ENCODE measurements around the gene RAI1. TPM values are rescaled to one million over a fixed set of nuclear protein-coding genes. Genes with fewer than 3 reads are reported as not detected.
A peak's percentile ranks its signal among the peaks of the same experiment; 100 is the strongest.

Gene RAI1
- total RNA-seq, 2 experiments from 2014 or later: 9.2 to 12.0 TPM

DNA sequence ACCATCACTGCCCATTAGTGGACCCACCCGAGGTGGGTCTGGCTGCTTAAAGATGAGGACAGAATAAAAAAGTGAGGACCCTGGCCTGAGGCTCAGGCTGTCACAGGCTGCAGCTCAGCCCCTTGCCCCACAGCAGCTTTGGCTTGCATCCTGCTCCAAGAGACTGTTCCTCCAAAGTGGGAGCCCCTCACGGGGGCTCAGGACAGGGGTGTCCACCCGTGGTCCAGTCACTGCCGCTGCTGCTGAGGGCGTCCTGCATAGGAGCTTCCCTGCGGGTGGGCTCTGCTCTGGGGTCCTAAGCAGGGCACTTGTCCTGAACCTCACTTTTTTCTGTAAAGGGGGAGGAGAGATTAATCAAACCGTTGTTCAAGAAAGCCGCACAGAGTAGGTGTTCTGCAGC, 107.7 kb downstream of the RAI1 start:
- Mint-ChIP-seq H3K9me3 (no peaks in the 10 kb centered on the region), H3K27me3 (ENCODE audit: low read depth) (no peaks in the 10 kb centered on the region), H3K27ac (no peak overlapping the region), H3K36me3 (ENCODE audit: low read depth) (peaks cover 4% of the 10 kb centered on the region), H3K4me3 (no peak overlapping the region), H3K4me1 (ENCODE audit: low read depth) (peaks cover 32% of the 10 kb centered on the region)
- CTCF ChIA-PET: interaction anchor here (0.7 to 1.0 kb wide), 2 partner anchors 24 to 258 kb away, joined by 3 to 4 read pairs; no protein-coding TSS in a partner anchor
- no peak for DNase-seq
- intact Hi-C loops (cut with micrococcal nuclease): no loop called here

DNA sequence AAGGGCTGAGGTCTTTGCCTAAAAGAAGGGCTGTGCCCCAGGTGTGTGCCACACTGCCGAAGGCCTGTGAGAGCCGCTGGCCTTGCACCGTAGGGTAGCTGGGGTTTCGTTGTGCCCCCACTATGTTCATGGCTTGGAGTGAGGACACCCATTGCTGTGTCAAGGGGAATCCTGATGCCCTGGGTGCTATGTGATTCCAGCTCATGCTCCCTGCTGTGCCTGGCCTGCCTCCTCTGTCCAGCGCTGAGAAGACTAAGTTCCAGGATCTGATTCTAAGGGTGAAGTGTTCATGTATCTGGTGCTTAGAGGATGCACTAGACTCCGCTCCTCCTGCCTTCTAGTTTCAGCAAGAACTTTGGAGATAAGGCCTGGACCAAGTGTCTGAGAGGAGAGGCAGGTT, 108.2 kb downstream of the RAI1 start:
- no peaks in the 10 kb centered on the region for H3K9me3 Mint-ChIP-seq
- H3K27ac Mint-ChIP-seq: no peak overlapping the region
- H3K36me3 Mint-ChIP-seq (ENCODE audit: low read depth): peaks cover 6% of the 10 kb centered on the region
- intact Hi-C loops (cut with micrococcal nuclease): no loop called here
- no peaks in the 10 kb centered on the region for H3K27me3 Mint-ChIP-seq (ENCODE audit: low read depth)
- H3K4me3 Mint-ChIP-seq: no peak overlapping the region
- CTCF ChIA-PET: interaction anchor here (1.0 kb wide), 1 partner anchor 23 kb away, joined by 3 read pairs; no protein-coding TSS in a partner anchor
- DNase-seq: no peak
- H3K4me1 Mint-ChIP-seq (ENCODE audit: low read depth): peaks cover 30% of the 10 kb centered on the region

DNA sequence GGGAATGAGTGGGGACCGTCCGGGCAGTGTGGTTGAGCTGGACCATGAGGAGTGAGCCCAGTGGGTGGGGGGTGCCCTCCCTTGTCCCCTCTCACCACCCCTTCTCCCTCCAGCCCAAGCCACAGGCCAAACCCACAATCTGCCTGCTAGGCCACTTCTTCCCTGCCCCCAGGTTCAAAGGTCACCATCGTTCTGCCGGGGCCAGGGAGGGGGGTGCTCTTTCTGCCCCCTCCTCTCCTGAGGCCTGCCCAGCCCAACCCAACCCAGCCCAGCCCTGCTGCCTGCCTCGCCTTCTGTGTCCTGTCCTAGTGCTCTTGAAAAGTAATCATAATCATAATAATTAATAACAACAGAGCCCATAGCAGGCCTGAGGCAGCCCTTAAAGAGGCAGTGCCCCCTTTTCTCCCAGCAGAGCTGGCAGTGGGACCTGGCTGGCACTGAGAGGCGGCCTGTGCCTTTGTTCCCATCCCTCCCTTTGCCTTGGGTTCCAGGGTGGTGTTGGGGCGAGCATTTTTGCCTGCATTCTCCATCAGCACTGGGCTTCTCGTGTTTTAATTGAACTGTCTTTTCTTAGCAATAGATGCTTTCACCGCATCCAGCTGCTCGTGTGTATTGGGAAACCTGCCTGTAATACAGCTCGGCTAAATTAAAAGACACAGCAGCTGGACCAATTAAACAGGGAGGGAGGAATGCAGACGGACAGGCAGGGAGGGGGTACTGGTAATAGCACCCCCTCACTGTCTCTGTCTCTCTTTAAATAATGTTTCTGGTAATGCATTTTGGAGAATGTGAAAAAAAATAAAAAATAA, 108.8 kb downstream of the RAI1 start:
- Mint-ChIP-seq H3K27me3 (ENCODE audit: low read depth) (no peaks in the 10 kb centered on the region), H3K27ac (no peak overlapping the region), H3K4me1 (ENCODE audit: low read depth) (peaks cover 23% of the 10 kb centered on the region), H3K36me3 (ENCODE audit: low read depth) (peaks cover 6% of the 10 kb centered on the region), H3K4me3 (no peak overlapping the region), H3K9me3 (no peaks in the 10 kb centered on the region)
- CTCF ChIA-PET: no interaction called here
- no peak for DNase-seq
- intact Hi-C loops (cut with micrococcal nuclease): no loop called here

DNA sequence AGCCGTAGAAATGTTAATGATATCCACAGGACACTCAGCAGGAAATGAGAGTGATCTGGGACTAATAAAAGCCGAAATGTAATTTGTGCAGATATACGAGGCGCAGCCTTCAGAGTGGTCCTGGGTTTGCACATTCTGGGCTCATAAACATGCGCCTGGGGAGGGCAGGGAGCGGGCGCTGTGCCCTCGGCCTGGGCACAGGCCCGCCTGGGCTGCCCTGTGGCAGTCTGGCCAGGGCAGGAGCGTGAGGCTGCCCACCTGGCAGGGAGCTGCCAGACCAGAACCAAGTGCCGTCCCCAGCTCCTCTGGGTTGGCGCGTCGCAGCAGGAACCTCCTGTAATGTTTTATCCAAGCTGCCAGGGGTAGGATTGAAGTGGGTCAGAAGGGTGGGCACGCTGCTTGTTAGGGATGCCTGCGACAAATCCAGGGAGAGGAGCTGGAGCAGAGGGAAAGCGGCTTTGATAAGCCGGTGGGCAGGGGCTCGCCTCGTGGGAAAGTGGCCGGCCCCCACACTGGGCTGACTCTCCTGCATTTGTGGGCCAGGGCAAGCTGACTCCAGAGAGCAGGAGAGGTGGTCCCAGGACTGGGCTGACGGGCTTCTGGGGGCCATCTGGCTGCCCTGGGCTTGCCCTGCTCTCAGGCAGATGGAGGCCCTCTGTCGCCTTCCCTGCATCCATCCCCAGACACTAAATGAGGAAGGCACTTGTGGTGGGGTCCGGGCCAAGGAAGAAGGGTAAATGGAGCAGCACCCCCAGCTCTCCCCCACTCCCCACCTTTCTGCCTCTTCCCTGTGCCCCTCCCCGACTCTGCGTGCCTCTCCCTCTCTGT, 109.6 kb downstream of the RAI1 start:
- CTCF ChIA-PET: no interaction called here
- no peak overlapping the region for H3K27ac Mint-ChIP-seq
- no peaks in the 10 kb centered on the region for H3K9me3 Mint-ChIP-seq
- no peaks in the 10 kb centered on the region for H3K27me3 Mint-ChIP-seq (ENCODE audit: low read depth)
- no peak overlapping the region for H3K4me3 Mint-ChIP-seq
- intact Hi-C loops (cut with micrococcal nuclease): no loop called here
- peaks cover 20% of the 10 kb centered on the region for H3K4me1 Mint-ChIP-seq (ENCODE audit: low read depth)
- DNase-seq: no peak
- peaks cover 6% of the 10 kb centered on the region for H3K36me3 Mint-ChIP-seq (ENCODE audit: low read depth)

DNA sequence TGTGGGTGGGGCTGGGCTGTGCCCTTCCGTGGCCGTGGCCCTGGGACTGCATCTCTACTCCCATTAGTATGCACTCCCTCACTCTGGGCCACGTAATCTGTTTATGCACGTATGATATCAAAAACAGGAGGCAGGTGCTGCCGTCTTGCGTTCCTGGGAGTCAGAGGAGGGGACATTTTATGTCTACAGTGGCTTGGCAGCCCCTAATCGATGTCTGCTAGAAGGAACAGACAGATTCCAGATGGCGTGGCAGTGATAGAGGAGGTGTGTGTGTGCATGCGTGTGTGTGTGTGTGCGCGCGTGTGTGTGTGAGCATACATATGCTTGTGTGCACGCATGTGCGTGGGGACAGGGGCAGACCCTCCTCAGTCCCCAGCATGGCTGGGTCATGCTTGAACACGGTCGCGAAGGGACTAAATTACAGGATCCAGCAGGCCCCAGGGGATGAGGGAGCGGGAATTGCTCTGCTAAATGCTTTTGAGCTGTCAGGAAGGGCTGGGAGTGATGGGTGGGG, 110.8 kb downstream of the RAI1 start:
- H3K27ac Mint-ChIP-seq: no peak overlapping the region
- H3K4me1 Mint-ChIP-seq (ENCODE audit: low read depth): peaks cover 20% of the 10 kb centered on the region
- H3K27me3 Mint-ChIP-seq (ENCODE audit: low read depth): no peaks in the 10 kb centered on the region
- intact Hi-C loops (cut with micrococcal nuclease): loop anchor here (1.0 to 2.0 kb wide), 5 partner anchors 9 to 111 kb away; partner anchors contain the start of gene RAI1
- CTCF ChIA-PET: no interaction called here
- peaks cover 6% of the 10 kb centered on the region for H3K36me3 Mint-ChIP-seq (ENCODE audit: low read depth)
- no peaks in the 10 kb centered on the region for H3K9me3 Mint-ChIP-seq
- no peak for DNase-seq
- H3K4me3 Mint-ChIP-seq: no peak overlapping the region

DNA sequence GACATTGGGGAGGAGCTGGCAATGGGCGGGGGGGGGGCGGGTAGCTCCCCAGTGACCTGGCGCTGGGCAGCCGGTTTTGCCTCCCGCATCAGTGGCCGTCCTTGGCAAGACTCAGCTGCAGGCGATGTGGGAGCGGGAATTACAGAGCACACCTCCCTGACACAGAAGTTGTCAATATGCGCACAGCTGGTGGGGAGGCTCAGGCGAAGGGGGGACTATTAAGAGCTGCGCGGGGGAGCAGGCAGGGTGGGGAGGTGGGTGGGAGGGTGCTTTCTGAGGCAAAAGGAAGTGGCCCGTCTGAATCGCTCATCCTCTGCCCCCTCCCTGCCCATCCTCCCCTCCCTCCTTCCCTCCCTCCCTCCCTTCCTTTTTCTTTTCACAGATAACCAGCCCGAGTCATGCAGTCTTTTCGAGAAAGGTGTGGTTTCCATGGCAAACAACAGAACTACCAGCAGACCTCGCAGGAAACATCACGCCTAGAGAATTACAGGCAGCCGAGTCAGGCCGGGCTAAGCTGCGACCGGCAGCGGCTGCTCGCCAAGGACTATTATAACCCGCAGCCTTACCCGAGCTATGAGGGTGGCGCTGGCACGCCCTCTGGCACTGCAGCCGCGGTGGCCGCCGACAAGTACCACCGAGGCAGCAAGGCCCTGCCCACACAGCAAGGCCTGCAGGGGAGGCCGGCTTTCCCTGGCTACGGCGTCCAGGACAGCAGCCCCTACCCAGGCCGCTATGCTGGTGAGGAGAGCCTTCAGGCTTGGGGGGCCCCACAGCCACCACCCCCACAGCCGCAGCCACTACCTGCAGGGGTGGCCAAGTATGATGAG, 111.5 kb downstream of the RAI1 start:
- Mint-ChIP-seq H3K36me3 (ENCODE audit: low read depth) (peaks cover 7% of the 10 kb centered on the region), H3K27me3 (ENCODE audit: low read depth) (no peaks in the 10 kb centered on the region), H3K27ac (peak overlapping the region; percentile 37), H3K4me1 (ENCODE audit: low read depth) (peaks cover 20% of the 10 kb centered on the region), H3K4me3 (no peak overlapping the region), H3K9me3 (no peaks in the 10 kb centered on the region)
- peak; percentile 82 for DNase-seq
- CTCF ChIA-PET: no interaction called here
- intact Hi-C loops (cut with micrococcal nuclease): loop anchor here (1.0 to 2.0 kb wide), 5 partner anchors 9 to 111 kb away; partner anchors contain the start of gene RAI1

DNA sequence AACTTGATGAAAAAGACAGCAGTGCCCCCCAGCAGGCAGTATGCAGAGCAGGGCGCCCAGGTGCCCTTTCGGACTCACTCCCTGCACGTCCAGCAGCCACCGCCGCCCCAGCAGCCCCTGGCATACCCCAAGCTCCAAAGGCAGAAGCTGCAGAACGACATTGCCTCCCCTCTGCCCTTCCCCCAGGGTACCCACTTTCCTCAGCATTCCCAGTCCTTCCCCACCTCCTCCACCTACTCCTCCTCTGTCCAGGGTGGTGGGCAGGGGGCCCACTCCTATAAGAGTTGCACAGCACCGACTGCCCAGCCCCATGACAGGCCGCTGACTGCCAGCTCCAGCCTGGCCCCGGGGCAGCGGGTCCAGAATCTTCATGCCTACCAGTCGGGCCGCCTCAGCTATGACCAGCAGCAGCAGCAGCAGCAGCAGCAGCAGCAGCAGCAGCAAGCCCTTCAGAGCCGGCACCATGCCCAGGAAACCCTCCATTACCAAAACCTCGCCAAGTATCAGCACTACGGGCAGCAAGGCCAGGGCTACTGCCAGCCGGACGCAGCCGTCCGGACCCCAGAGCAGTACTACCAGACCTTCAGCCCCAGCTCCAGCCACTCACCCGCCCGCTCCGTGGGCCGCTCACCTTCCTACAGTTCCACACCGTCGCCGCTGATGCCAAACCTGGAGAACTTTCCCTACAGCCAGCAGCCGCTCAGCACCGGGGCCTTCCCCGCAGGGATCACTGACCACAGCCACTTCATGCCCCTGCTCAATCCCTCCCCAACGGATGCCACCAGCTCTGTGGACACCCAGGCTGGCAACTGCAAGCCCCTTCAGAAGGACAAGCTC, 112.3 kb downstream of the RAI1 start:
- Mint-ChIP-seq H3K36me3 (ENCODE audit: low read depth) (peaks cover 8% of the 10 kb centered on the region), H3K27ac (no peak overlapping the region), H3K4me1 (ENCODE audit: low read depth) (peaks cover 20% of the 10 kb centered on the region), H3K27me3 (ENCODE audit: low read depth) (no peaks in the 10 kb centered on the region), H3K4me3 (no peak overlapping the region), H3K9me3 (no peaks in the 10 kb centered on the region)
- DNase-seq: no peak
- intact Hi-C loops (cut with micrococcal nuclease): loop anchor here (2.0 kb wide), 3 partner anchors 41 to 65 kb away; no protein-coding TSS in a partner anchor
- CTCF ChIA-PET: interaction anchor here (0.6 to 1.0 kb wide), 4 partner anchors 19 to 126 kb away, joined by 3 to 6 read pairs (median 3); no protein-coding TSS in a partner anchor

DNA sequence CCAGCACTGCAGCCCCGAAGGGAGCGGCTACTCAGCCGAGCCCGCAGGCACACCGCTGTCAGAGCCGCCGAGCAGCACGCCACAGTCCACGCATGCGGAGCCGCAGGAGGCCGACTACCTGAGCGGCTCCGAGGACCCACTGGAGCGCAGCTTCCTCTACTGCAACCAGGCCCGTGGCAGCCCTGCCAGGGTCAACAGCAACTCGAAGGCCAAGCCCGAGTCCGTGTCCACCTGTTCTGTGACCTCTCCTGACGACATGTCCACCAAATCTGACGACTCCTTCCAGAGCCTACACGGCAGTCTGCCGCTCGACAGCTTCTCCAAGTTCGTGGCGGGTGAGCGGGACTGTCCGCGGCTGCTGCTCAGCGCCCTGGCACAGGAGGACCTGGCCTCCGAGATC, 113.1 kb downstream of the RAI1 start:
- peaks cover 8% of the 10 kb centered on the region for H3K36me3 Mint-ChIP-seq (ENCODE audit: low read depth)
- H3K27ac Mint-ChIP-seq: no peak overlapping the region
- DNase-seq: no peak
- CTCF ChIA-PET: interaction anchor here (0.8 to 1.0 kb wide), 2 partner anchors 18 to 125 kb away, joined by 3 to 6 read pairs; no protein-coding TSS in a partner anchor
- no peaks in the 10 kb centered on the region for H3K27me3 Mint-ChIP-seq (ENCODE audit: low read depth)
- no peak overlapping the region for H3K4me3 Mint-ChIP-seq
- no peaks in the 10 kb centered on the region for H3K9me3 Mint-ChIP-seq
- intact Hi-C loops (cut with micrococcal nuclease): no loop called here
- H3K4me1 Mint-ChIP-seq (ENCODE audit: low read depth): peaks cover 20% of the 10 kb centered on the region

DNA sequence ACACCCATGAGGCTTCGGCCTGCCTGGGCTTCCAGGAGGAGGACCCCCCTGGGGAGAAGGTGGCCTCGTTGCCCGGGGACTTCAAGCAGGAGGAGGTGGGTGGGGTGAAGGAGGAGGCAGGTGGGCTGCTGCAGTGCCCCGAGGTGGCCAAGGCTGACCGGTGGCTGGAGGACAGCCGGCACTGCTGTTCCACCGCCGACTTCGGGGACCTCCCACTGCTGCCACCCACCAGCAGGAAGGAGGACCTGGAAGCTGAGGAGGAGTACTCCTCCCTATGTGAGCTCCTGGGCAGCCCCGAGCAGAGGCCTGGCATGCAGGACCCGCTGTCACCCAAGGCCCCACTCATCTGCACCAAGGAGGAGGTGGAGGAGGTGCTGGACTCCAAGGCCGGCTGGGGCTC, 114.0 kb downstream of the RAI1 start:
- H3K9me3 Mint-ChIP-seq: no peaks in the 10 kb centered on the region

DNA sequence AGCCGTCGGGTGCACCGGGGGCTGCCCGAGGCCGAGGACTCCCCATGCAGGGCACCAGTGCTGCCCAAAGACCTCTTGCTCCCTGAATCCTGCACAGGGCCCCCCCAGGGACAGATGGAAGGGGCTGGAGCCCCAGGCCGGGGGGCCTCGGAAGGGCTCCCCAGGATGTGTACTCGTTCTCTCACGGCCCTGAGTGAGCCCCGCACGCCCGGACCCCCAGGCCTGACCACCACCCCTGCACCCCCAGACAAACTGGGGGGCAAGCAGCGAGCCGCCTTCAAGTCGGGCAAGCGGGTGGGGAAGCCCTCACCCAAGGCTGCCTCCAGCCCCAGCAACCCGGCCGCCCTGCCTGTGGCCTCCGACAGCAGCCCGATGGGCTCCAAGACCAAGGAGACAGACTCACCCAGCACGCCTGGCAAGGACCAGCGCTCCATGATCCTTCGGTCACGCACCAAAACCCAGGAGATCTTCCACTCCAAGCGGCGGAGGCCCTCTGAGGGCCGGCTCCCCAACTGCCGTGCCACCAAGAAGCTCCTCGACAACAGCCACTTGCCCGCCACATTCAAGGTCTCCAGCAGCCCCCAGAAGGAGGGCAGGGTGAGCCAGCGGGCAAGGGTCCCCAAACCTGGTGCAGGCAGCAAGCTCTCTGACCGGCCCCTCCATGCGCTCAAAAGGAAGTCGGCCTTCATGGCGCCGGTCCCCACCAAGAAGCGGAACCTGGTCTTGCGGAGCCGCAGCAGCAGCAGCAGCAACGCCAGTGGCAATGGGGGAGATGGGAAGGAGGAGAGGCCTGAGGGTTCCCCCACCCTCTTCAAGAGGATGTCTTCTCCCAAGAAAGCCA, 114.9 kb downstream of the RAI1 start:
- DNase-seq: no peak
- Mint-ChIP-seq H3K4me3 (no peak overlapping the region), H3K27ac (no peak overlapping the region), H3K27me3 (ENCODE audit: low read depth) (no peaks in the 10 kb centered on the region), H3K4me1 (ENCODE audit: low read depth) (peaks cover 20% of the 10 kb centered on the region), H3K36me3 (ENCODE audit: low read depth) (peaks cover 8% of the 10 kb centered on the region), H3K9me3 (no peaks in the 10 kb centered on the region)
- intact Hi-C loops (cut with micrococcal nuclease): no loop called here
- CTCF ChIA-PET: no interaction called here

More for the DNA sequence above, 114.0 kb downstream of the RAI1 start:
- no peak overlapping the region for H3K27ac Mint-ChIP-seq
- peaks cover 8% of the 10 kb centered on the region for H3K36me3 Mint-ChIP-seq (ENCODE audit: low read depth)
- no peak for DNase-seq
- H3K4me1 Mint-ChIP-seq (ENCODE audit: low read depth): peaks cover 20% of the 10 kb centered on the region
- H3K4me3 Mint-ChIP-seq: no peak overlapping the region
- no peaks in the 10 kb centered on the region for H3K27me3 Mint-ChIP-seq (ENCODE audit: low read depth)
- CTCF ChIA-PET: no interaction called here
- intact Hi-C loops (cut with micrococcal nuclease): no loop called here

DNA sequence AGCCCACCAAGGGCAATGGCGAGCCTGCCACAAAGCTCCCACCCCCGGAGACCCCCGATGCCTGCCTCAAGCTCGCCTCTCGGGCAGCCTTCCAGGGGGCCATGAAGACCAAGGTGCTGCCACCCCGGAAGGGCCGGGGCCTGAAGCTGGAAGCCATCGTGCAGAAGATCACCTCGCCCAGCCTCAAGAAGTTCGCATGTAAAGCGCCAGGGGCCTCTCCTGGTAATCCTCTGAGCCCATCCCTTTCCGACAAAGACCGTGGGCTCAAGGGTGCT, 115.5 kb downstream of the RAI1 start:
- DNase-seq: no peak
- intact Hi-C loops (cut with micrococcal nuclease): no loop called here

More for the DNA sequence above, 115.5 kb downstream of the RAI1 start:
- CTCF ChIA-PET: no interaction called here
- peaks cover 8% of the 10 kb centered on the region for H3K36me3 Mint-ChIP-seq (ENCODE audit: low read depth)
- no peaks in the 10 kb centered on the region for H3K27me3 Mint-ChIP-seq (ENCODE audit: low read depth)
- no peaks in the 10 kb centered on the region for H3K9me3 Mint-ChIP-seq
- no peak overlapping the region for H3K4me3 Mint-ChIP-seq
- peaks cover 20% of the 10 kb centered on the region for H3K4me1 Mint-ChIP-seq (ENCODE audit: low read depth)
- H3K27ac Mint-ChIP-seq: no peak overlapping the region

Data from activated naive CD4-positive, alpha-beta T cell treated with anti-CD3 and anti-CD28 coated beads for 36 hours (primary cell).